ENCODE measurements around the gene IL1F10. TPM values are rescaled to one million over a fixed set of nuclear protein-coding genes. Genes with fewer than 3 reads are reported as not detected.

The IL1F10 gene
- total RNA-seq, 1 donor from 2014 or later = not detected

- Histone ChIP-seq H3K36me3 (ENCODE audit: control insufficient read depth, insufficient read depth, low read length) (no peaks in the 10 kb centered on the region), H3K4me3 (ENCODE audit: low read depth, low read length) (no peak overlapping the region), H3K27me3 (ENCODE audit: control insufficient read depth, insufficient read depth, low read length) (no peaks in the 10 kb centered on the region)
- DNase-seq (ENCODE audit: low read depth) (peak; percentile 97), FAIRE-seq (no peak)
- no peak for TF ChIP-seq CTCF (IDR thresholded peaks at IDR 0.05; ENCODE audit: insufficient read depth, low read length, severe bottlenecking)
These were observed 46.6 kb downstream of the IL1F10 start for GRCh38 chr2:113114224-113114945.

GRCh38 chr2:113114996-113115395 lies 47.2 kb downstream of the IL1F10 start:
- Histone ChIP-seq H3K27me3 (ENCODE audit: control insufficient read depth, insufficient read depth, low read length) (no peaks in the 10 kb centered on the region), H3K4me3 (ENCODE audit: low read depth, low read length) (no peak overlapping the region), H3K36me3 (ENCODE audit: control insufficient read depth, insufficient read depth, low read length) (no peaks in the 10 kb centered on the region)
- peak; percentile 64 for DNase-seq (ENCODE audit: low read depth)
- no peak for FAIRE-seq
- no peak for TF ChIP-seq CTCF (IDR thresholded peaks at IDR 0.05; ENCODE audit: insufficient read depth, low read length, severe bottlenecking)

DNA sequence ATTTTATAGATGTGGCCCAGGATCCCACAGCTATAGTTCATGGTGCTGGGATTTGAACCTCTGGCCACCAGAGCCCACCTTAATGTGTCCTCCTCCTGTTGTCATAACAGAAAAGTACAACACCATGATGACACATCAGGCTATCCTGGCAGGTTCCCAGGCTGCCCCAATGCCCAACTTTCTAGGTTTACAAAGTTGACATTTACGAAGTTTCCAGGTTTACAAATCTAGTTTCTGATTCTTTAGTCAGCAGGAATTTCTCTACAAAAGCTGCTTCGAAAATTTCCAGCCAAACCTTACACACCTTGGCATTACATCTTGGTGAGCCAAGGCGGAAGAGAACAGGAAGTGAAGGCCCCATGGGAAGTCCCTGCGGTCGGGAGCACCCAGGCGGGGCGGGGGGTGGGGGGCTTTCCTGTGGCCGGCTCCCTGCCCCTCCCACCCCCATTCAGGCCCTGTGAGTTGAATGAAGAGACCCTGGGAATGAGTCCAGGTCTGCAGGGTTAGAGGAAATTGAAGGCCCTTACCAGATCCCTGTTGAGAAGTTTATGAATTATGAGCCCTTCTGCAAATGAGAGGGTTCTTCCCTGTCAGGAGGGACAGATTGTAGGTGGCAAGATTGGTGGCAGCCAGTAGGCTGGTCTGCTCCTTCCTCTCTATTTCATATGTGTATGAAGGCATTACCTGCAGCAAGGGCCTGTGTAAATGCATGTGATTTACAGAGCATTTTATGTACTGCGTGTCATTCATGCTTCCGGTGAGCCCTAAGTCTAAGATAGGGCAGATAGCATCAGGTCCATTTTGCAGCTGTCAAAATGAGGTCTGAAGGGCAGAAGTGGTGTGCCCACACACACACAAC lies 48.6 kb downstream of the IL1F10 start:
- peaks cover 2% of the 10 kb centered on the region for H3K36me3 ChIP-seq (ENCODE audit: control insufficient read depth, insufficient read depth, low read length)
- TF ChIP-seq CTCF (IDR thresholded peaks at IDR 0.05; ENCODE audit: insufficient read depth, low read length, severe bottlenecking) = no peak
- DNase-seq (ENCODE audit: low read depth) (peak; percentile 91), FAIRE-seq (no peak)
- no peaks in the 10 kb centered on the region for H3K27me3 ChIP-seq (ENCODE audit: control insufficient read depth, insufficient read depth, low read length)
- H3K4me3 ChIP-seq (ENCODE audit: low read depth, low read length) = no peak overlapping the region

DNA sequence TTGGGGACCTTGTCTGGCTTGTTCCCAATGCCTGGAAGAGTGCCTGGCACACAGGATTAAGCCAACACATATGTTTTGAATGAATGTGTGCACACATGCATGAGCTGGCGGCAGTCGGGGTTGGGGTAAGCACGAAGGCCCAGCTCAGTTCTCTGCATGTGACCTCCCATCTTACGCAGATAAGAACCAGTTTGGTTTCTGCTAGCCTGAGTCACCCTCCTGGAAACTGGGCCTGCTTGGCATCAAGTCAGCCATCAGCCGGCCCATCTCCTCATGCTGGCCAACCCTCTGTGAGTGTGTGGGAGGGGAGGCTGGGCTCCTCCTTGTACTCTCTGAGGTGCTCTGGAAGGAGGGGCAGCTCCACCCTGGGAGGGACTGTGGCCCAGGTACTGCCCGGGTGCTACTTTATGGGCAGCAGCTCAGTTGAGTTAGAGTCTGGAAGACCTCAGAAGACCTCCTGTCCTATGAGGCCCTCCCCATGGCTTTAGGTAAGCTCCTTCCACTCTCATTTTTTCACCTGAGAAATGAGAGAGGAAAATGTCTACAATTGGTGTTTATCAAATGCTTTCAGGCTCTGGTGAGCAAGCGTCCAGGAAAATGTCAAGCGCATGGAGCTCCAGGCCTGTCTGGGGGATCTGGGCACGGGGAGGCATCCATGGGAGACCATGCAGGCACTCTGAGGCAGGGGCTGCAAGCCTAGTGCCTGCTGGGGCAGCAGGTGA lies 49.9 kb downstream of the IL1F10 start:
- no peak for TF ChIP-seq CTCF (IDR thresholded peaks at IDR 0.05; ENCODE audit: insufficient read depth, low read length, severe bottlenecking)
- peaks cover 2% of the 10 kb centered on the region for H3K36me3 ChIP-seq (ENCODE audit: control insufficient read depth, insufficient read depth, low read length)
- H3K27me3 ChIP-seq (ENCODE audit: control insufficient read depth, insufficient read depth, low read length) = no peaks in the 10 kb centered on the region
- FAIRE-seq (peak; percentile 40), DNase-seq (ENCODE audit: low read depth) (peak; percentile 100)
- peak overlapping the region; percentile 73 for H3K4me3 ChIP-seq (ENCODE audit: low read depth, low read length)

GRCh38 chr2:113118263-113118657 lies 50.5 kb downstream of the IL1F10 start:
- H3K36me3 ChIP-seq (ENCODE audit: control insufficient read depth, insufficient read depth, low read length) = peaks cover 2% of the 10 kb centered on the region
- FAIRE-seq (no peak), DNase-seq (ENCODE audit: low read depth) (no peak)
- TF ChIP-seq CTCF (IDR thresholded peaks at IDR 0.05; ENCODE audit: insufficient read depth, low read length, severe bottlenecking) = no peak
- peak overlapping the region; percentile 73 for H3K4me3 ChIP-seq (ENCODE audit: low read depth, low read length)
- no peaks in the 10 kb centered on the region for H3K27me3 ChIP-seq (ENCODE audit: control insufficient read depth, insufficient read depth, low read length)
